WTC11 (cell line): ENCODE measurements around the gene RFX5.

Experiments
- ATF3 ChIP-seq: sonication (generic); formaldehyde crosslinking; conservative IDR thresholded peaks from 2 replicates; pipeline ENCODE4 v1.8.1; 2022; ENCODE audit warnings: mild to moderate bottlenecking, missing genetic modification reagents
- E2F5 ChIP-seq: sonication (generic); formaldehyde crosslinking; IDR thresholded peaks from 2 replicates; pipeline ENCODE4 v1.8.1; 2022; ENCODE audit warnings: mild to moderate bottlenecking, moderate library complexity, missing genetic modification reagents
- EMX1 ChIP-seq: fragments of 250-450 bp; sonication (Bioruptor Pico); IDR thresholded peaks from 2 replicates; pipeline ENCODE4 v1.8.0; 2021; ENCODE audit warnings: mild to moderate bottlenecking
- ETV6 ChIP-seq: sonication (generic); formaldehyde crosslinking; IDR thresholded peaks from 2 replicates; pipeline ENCODE4 v1.8.1; 2022; ENCODE audit warnings: mild to moderate bottlenecking, missing genetic modification reagents
- FOXK1 ChIP-seq: sonication (generic); formaldehyde crosslinking; IDR thresholded peaks from 2 replicates; pipeline ENCODE4 v1.8.0; 2022; ENCODE audit warnings: mild to moderate bottlenecking, moderate library complexity, missing genetic modification reagents
- FOXP1 ChIP-seq: sonication (generic); formaldehyde crosslinking; IDR thresholded peaks from 2 replicates; pipeline ENCODE4 v1.8.0; 2022; ENCODE audit warnings: missing genetic modification reagents, mild to moderate bottlenecking, moderate library complexity, borderline replicate concordance
- PREB ChIP-seq: sonication (generic); formaldehyde crosslinking; IDR thresholded peaks from 2 replicates; pipeline ENCODE4 v1.8.1; 2022; ENCODE audit warnings: mild to moderate bottlenecking, missing genetic modification reagents, moderate library complexity, borderline replicate concordance
- TCF7 ChIP-seq: sonication (generic); formaldehyde crosslinking; IDR thresholded peaks from 2 replicates; pipeline ENCODE4 v1.8.0; 2022; ENCODE audit warnings: mild to moderate bottlenecking, low read depth, missing genetic modification reagents, moderate library complexity
- TEAD4 ChIP-seq: sonication (generic); formaldehyde crosslinking; IDR thresholded peaks from 2 replicates; pipeline ENCODE4 v1.8.0; 2022; ENCODE audit warnings: mild to moderate bottlenecking, missing genetic modification reagents
- TF ChIP-seq, protein P1 (sequence below): fragments of 200-600 bp; IDR thresholded peaks from 2 replicates; pipeline ENCODE4 v1.8.0; 2022; ENCODE audit warnings: antibody characterized with exemption
- TF ChIP-seq, protein P2 (sequence below): sonication (generic); formaldehyde crosslinking; IDR thresholded peaks from 2 replicates; pipeline ENCODE4 v1.8.0; 2023; ENCODE audit warnings: missing genetic modification reagents

DNA sequence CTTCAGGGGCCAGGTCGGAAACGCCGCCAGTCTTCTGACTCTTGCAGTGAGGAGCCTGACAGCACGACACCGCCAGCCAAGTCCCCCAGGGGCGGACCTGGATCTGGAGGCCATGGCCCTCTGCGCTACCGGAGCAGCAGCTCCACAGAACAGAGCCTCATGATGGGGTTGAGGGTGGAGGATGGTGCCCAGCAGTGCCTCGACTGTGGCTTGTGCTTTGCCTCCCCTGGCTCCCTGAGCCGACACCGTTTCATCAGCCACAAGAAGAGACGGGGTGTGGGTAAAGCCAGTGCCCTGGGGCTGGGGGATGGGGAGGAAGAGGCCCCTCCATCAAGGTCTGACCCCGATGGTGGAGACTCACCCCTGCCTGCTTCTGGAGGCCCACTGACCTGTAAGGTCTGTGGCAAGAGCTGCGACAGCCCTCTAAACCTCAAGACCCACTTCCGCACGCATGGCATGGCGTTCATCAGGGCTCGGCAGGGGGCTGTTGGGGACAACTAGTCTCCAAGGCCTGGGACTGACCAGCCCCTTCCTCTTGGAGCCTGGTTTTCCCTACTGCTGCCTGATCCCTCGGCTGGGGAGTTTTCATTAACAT, 56.2 kb downstream of the RFX5 start:
- TF ChIP-seq, protein P1, sequence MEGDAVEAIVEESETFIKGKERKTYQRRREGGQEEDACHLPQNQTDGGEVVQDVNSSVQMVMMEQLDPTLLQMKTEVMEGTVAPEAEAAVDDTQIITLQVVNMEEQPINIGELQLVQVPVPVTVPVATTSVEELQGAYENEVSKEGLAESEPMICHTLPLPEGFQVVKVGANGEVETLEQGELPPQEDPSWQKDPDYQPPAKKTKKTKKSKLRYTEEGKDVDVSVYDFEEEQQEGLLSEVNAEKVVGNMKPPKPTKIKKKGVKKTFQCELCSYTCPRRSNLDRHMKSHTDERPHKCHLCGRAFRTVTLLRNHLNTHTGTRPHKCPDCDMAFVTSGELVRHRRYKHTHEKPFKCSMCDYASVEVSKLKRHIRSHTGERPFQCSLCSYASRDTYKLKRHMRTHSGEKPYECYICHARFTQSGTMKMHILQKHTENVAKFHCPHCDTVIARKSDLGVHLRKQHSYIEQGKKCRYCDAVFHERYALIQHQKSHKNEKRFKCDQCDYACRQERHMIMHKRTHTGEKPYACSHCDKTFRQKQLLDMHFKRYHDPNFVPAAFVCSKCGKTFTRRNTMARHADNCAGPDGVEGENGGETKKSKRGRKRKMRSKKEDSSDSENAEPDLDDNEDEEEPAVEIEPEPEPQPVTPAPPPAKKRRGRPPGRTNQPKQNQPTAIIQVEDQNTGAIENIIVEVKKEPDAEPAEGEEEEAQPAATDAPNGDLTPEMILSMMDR: no peak
- TF ChIP-seq ATF3 (CRISPR knock-in tag) (no peak), PREB (no peak), TCF7 (CRISPR knock-in tag) (no peak), FOXK1 (no peak), EMX1 (CRISPR knock-in tag) (no peak), ETV6 (CRISPR knock-in tag) (no peak), TEAD4 (no peak), FOXP1 (no peak), E2F5 (CRISPR knock-in tag) (no peak)
- TF ChIP-seq, protein P2, sequence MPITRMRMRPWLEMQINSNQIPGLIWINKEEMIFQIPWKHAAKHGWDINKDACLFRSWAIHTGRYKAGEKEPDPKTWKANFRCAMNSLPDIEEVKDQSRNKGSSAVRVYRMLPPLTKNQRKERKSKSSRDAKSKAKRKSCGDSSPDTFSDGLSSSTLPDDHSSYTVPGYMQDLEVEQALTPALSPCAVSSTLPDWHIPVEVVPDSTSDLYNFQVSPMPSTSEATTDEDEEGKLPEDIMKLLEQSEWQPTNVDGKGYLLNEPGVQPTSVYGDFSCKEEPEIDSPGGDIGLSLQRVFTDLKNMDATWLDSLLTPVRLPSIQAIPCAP (CRISPR knock-in tag): no peak
